ENCODE data around the gene OTOL1.

OTOL1 gene

DNA sequence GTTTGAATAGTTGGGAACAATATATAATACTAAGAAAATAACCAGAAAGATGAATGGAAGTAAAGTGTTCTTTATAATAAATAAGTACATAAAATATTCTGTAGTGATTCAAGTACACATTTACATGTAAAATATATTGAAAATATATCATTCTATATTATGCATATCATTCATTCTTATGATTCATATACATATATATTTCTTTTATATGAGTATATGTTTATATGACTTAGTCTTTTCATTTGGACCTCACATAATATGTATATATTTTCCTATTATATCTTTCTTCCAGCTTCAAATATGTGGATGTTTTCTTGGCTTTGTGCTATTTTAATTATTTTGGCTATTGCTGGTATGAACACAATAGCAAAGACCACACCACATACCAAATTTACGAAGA, at the start of gene OTOL1:
TSS of gene OTOL1 (plus strand) at position 301 of the 400 bp plus-strand sequence. CDS start at position 301, 0 bp downstream.
- Histone ChIP-seq H3K36me3 (ENCODE audit: control insufficient read depth, insufficient read depth, low read length) (no peaks in the 10 kb centered on the region), H3K27me3 (ENCODE audit: control insufficient read depth, insufficient read depth, low read length) (no peaks in the 10 kb centered on the region), H3K4me1 (ENCODE audit: control insufficient read depth, insufficient read depth, low read length) (no peaks in the 10 kb centered on the region)

DNA sequence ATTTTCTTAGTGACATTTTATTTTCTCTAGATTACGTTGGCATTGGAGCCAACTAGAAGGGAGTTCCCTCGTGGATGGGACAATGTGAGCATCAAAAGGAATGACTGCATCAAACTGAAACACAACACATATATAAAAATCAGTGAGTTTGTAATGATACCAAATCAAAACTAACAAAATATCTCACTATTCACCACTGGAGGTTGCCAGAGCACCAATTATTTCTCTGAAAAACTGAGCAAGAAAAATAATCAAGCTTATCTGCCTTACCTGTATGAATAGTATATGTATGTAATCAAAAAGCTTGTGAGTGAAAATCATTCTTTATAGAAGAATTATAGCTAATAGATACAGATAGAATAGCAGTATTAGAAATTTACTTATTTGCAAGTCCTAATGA, 46.8 kb upstream of the OTOL1 start:
- no peak overlapping the region for H3K27ac ChIP-seq (ENCODE audit: low read depth, low read length)
- no peaks in the 10 kb centered on the region for H3K4me1 ChIP-seq (ENCODE audit: control insufficient read depth, insufficient read depth, low read length)
- no peak overlapping the region for H3K4me3 ChIP-seq (ENCODE audit: low read depth, low read length)
- H3K36me3 ChIP-seq (ENCODE audit: control insufficient read depth, insufficient read depth, low read length): no peaks in the 10 kb centered on the region
- no peaks in the 10 kb centered on the region for H3K9me3 ChIP-seq (ENCODE audit: control insufficient read depth, insufficient read depth, low read depth, low read length)
- no peak overlapping the region for H3K9ac ChIP-seq (ENCODE audit: low read length)
- no peaks in the 10 kb centered on the region for H3K27me3 ChIP-seq (ENCODE audit: control insufficient read depth, insufficient read depth, low read length)

More for the DNA sequence above, at the start of gene OTOL1:
- no peak within 1 kb of the TSS for H3K4me3 ChIP-seq (ENCODE audit: low read depth, low read length)
- no peak within 1 kb of the TSS for H3K27ac ChIP-seq (ENCODE audit: low read depth, low read length)
- H3K9me3 ChIP-seq (ENCODE audit: control insufficient read depth, insufficient read depth, low read depth, low read length): peaks cover 8% of the 10 kb centered on the region; the same call in 1 of the 2 replicates
- no peak within 1 kb of the TSS for H3K9ac ChIP-seq (ENCODE audit: low read length)

- Histone ChIP-seq H3K27ac (ENCODE audit: low read depth, low read length) (no peak overlapping the region), H3K9ac (ENCODE audit: low read length) (no peak overlapping the region), H3K4me1 (ENCODE audit: control insufficient read depth, insufficient read depth, low read length) (no peaks in the 10 kb centered on the region), H3K27me3 (ENCODE audit: control insufficient read depth, insufficient read depth, low read length) (no peaks in the 10 kb centered on the region), H3K4me3 (ENCODE audit: low read depth, low read length) (no peak overlapping the region), H3K36me3 (ENCODE audit: control insufficient read depth, insufficient read depth, low read length) (no peaks in the 10 kb centered on the region), H3K9me3 (ENCODE audit: control insufficient read depth, insufficient read depth, low read depth, low read length) (no peaks in the 10 kb centered on the region)
Observed at GRCh38 chr3:161452179-161452578, 44.4 kb upstream of the OTOL1 start.

DNA sequence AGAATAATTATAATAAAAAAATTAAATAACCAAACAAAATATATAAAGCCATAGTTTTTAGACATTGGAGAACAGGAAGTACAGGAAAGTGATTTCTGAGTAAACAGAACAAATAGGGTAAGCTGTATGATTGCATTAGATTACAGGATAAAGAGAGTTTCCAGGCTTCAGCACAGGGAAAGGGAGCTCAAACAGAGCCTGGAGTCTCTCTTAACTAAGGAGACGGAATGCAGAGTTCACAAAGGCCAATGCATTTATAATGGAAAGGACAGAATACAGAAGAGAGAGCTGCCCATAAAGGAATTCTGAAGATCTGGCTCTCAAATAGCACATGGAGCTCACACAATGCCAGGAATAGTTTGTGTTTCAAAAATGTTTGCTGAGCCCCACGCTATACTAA, 42.0 kb upstream of the OTOL1 start:
- H3K36me3 ChIP-seq (ENCODE audit: control insufficient read depth, insufficient read depth, low read length): no peaks in the 10 kb centered on the region
- no peaks in the 10 kb centered on the region for H3K4me1 ChIP-seq (ENCODE audit: control insufficient read depth, insufficient read depth, low read length)
- H3K4me3 ChIP-seq (ENCODE audit: low read depth, low read length): no peak overlapping the region
- H3K9ac ChIP-seq (ENCODE audit: low read length): no peak overlapping the region
- no peak overlapping the region for H3K27ac ChIP-seq (ENCODE audit: low read depth, low read length)
- H3K27me3 ChIP-seq (ENCODE audit: control insufficient read depth, insufficient read depth, low read length): no peaks in the 10 kb centered on the region
- H3K9me3 ChIP-seq (ENCODE audit: control insufficient read depth, insufficient read depth, low read depth, low read length): no peaks in the 10 kb centered on the region

- Histone ChIP-seq H3K36me3 (ENCODE audit: control insufficient read depth, insufficient read depth, low read length) (no peaks in the 10 kb centered on the region), H3K9me3 (ENCODE audit: control insufficient read depth, insufficient read depth, low read depth, low read length) (no peaks in the 10 kb centered on the region), H3K27ac (ENCODE audit: low read depth, low read length) (no peak overlapping the region), H3K9ac (ENCODE audit: low read length) (no peak overlapping the region), H3K4me1 (ENCODE audit: control insufficient read depth, insufficient read depth, low read length) (no peaks in the 10 kb centered on the region), H3K4me3 (ENCODE audit: low read depth, low read length) (no peak overlapping the region), H3K27me3 (ENCODE audit: control insufficient read depth, insufficient read depth, low read length) (no peaks in the 10 kb centered on the region)
Observed at GRCh38 chr3:161455962-161456361, 40.6 kb upstream of the OTOL1 start.

GRCh38 chr3:161462138-161462537, 34.5 kb upstream of the OTOL1 start:
- H3K27ac ChIP-seq (ENCODE audit: low read depth, low read length): no peak overlapping the region
- no peaks in the 10 kb centered on the region for H3K36me3 ChIP-seq (ENCODE audit: control insufficient read depth, insufficient read depth, low read length)
- no peaks in the 10 kb centered on the region for H3K27me3 ChIP-seq (ENCODE audit: control insufficient read depth, insufficient read depth, low read length)
- no peaks in the 10 kb centered on the region for H3K9me3 ChIP-seq (ENCODE audit: control insufficient read depth, insufficient read depth, low read depth, low read length)
- no peak overlapping the region for H3K4me3 ChIP-seq (ENCODE audit: low read depth, low read length)
- H3K9ac ChIP-seq (ENCODE audit: low read length): no peak overlapping the region
- no peaks in the 10 kb centered on the region for H3K4me1 ChIP-seq (ENCODE audit: control insufficient read depth, insufficient read depth, low read length)

- no peaks in the 10 kb centered on the region; the same call in 1 of the 2 replicates for H3K4me1 ChIP-seq (ENCODE audit: control insufficient read depth, insufficient read depth, low read length)
- H3K27ac ChIP-seq (ENCODE audit: low read depth, low read length): no peak overlapping the region
- no peaks in the 10 kb centered on the region for H3K36me3 ChIP-seq (ENCODE audit: control insufficient read depth, insufficient read depth, low read length)
- no peaks in the 10 kb centered on the region for H3K9me3 ChIP-seq (ENCODE audit: control insufficient read depth, insufficient read depth, low read depth, low read length)
- H3K9ac ChIP-seq (ENCODE audit: low read length): no peak overlapping the region
- H3K27me3 ChIP-seq (ENCODE audit: control insufficient read depth, insufficient read depth, low read length): no peaks in the 10 kb centered on the region
- H3K4me3 ChIP-seq (ENCODE audit: low read depth, low read length): no peak overlapping the region
Observed at GRCh38 chr3:161471211-161471610, 25.4 kb upstream of the OTOL1 start.

GRCh38 chr3:161474139-161474538, 22.5 kb upstream of the OTOL1 start:
- Histone ChIP-seq H3K9ac (ENCODE audit: low read length) (no peak overlapping the region), H3K27ac (ENCODE audit: low read depth, low read length) (no peak overlapping the region), H3K36me3 (ENCODE audit: control insufficient read depth, insufficient read depth, low read length) (no peaks in the 10 kb centered on the region), H3K9me3 (ENCODE audit: control insufficient read depth, insufficient read depth, low read depth, low read length) (no peaks in the 10 kb centered on the region), H3K27me3 (ENCODE audit: control insufficient read depth, insufficient read depth, low read length) (no peaks in the 10 kb centered on the region), H3K4me1 (ENCODE audit: control insufficient read depth, insufficient read depth, low read length) (no peaks in the 10 kb centered on the region; the same call in 1 of the 2 replicates), H3K4me3 (ENCODE audit: low read depth, low read length) (no peak overlapping the region)

GRCh38 chr3:161474741-161475140, 21.9 kb upstream of the OTOL1 start:
- Histone ChIP-seq H3K9ac (ENCODE audit: low read length) (no peak overlapping the region), H3K27ac (ENCODE audit: low read depth, low read length) (no peak overlapping the region), H3K27me3 (ENCODE audit: control insufficient read depth, insufficient read depth, low read length) (no peaks in the 10 kb centered on the region), H3K36me3 (ENCODE audit: control insufficient read depth, insufficient read depth, low read length) (no peaks in the 10 kb centered on the region), H3K4me1 (ENCODE audit: control insufficient read depth, insufficient read depth, low read length) (no peaks in the 10 kb centered on the region; the same call in 1 of the 2 replicates), H3K4me3 (ENCODE audit: low read depth, low read length) (no peak overlapping the region), H3K9me3 (ENCODE audit: control insufficient read depth, insufficient read depth, low read depth, low read length) (no peaks in the 10 kb centered on the region)

GRCh38 chr3:161475206-161475605, 21.4 kb upstream of the OTOL1 start:
- Histone ChIP-seq H3K4me1 (ENCODE audit: control insufficient read depth, insufficient read depth, low read length) (no peaks in the 10 kb centered on the region; the same call in 1 of the 2 replicates), H3K9ac (ENCODE audit: low read length) (no peak overlapping the region), H3K27ac (ENCODE audit: low read depth, low read length) (no peak overlapping the region), H3K9me3 (ENCODE audit: control insufficient read depth, insufficient read depth, low read depth, low read length) (no peaks in the 10 kb centered on the region), H3K4me3 (ENCODE audit: low read depth, low read length) (no peak overlapping the region), H3K36me3 (ENCODE audit: control insufficient read depth, insufficient read depth, low read length) (no peaks in the 10 kb centered on the region), H3K27me3 (ENCODE audit: control insufficient read depth, insufficient read depth, low read length) (no peaks in the 10 kb centered on the region)

GRCh38 chr3:161475905-161476304, 20.7 kb upstream of the OTOL1 start:
- Histone ChIP-seq H3K4me1 (ENCODE audit: control insufficient read depth, insufficient read depth, low read length) (no peaks in the 10 kb centered on the region; the same call in 1 of the 2 replicates), H3K9me3 (ENCODE audit: control insufficient read depth, insufficient read depth, low read depth, low read length) (no peaks in the 10 kb centered on the region), H3K36me3 (ENCODE audit: control insufficient read depth, insufficient read depth, low read length) (no peaks in the 10 kb centered on the region), H3K4me3 (ENCODE audit: low read depth, low read length) (no peak overlapping the region), H3K9ac (ENCODE audit: low read length) (no peak overlapping the region), H3K27ac (ENCODE audit: low read depth, low read length) (no peak overlapping the region), H3K27me3 (ENCODE audit: control insufficient read depth, insufficient read depth, low read length) (no peaks in the 10 kb centered on the region)

DNA sequence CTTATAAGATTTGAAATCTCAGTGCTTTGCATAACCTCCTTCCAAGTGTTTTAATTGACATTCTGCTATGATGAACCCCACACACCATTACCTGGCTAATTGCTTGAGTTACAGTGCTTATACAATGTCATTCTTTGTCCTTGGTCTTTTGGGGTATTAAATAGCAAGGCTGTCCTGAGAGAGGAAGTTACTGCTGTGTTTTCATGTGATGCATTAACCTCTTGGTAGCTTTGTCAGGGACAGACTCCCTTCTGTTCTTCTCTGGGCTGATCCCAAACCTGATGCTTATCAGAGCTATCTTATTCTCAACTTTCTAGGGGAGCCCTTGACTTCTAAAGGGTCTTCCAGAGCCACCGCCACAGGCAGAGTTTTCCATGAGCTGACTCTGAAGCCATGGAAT, 12.4 kb upstream of the OTOL1 start:
- Histone ChIP-seq H3K9me3 (ENCODE audit: control insufficient read depth, insufficient read depth, low read depth, low read length) (no peaks in the 10 kb centered on the region), H3K36me3 (ENCODE audit: control insufficient read depth, insufficient read depth, low read length) (no peaks in the 10 kb centered on the region), H3K27ac (ENCODE audit: low read depth, low read length) (no peak overlapping the region), H3K27me3 (ENCODE audit: control insufficient read depth, insufficient read depth, low read length) (no peaks in the 10 kb centered on the region), H3K4me1 (ENCODE audit: control insufficient read depth, insufficient read depth, low read length) (no peaks in the 10 kb centered on the region), H3K9ac (ENCODE audit: low read length) (no peak overlapping the region), H3K4me3 (ENCODE audit: low read depth, low read length) (no peak overlapping the region)
